Thyroid gland (tissue), 4 donors: ENCODE results near the gene CASP4. TPM values are rescaled to one million over a fixed set of nuclear protein-coding genes. Genes with fewer than 3 reads are reported as not detected.

ENCODE experiments used
- DNase-seq, 2 donors: peaks; one replicate each; pipeline ENCODE4 v3.0.0-alpha.2; 2019
- H3K27ac ChIP-seq, 3 donors: fragments of 200-600 bp; sonication (generic); 1 replicate in 2 of 3; 2 replicates in 1 of 3; pipeline ENCODE4 v1.5.1; 2016 to 2019; ENCODE audit warnings: mild to moderate bottlenecking in 1 of 3, moderate library complexity in 1 of 3
- H3K27me3 ChIP-seq: fragments of 200-600 bp; sonication (generic); one replicate; pipeline ENCODE4 v1.5.1; 2019
- H3K36me3 ChIP-seq, 2 donors: fragments of 200-600 bp; sonication (generic); one replicate each; pipeline ENCODE4 v1.5.1; 2016 to 2019
- H3K4me1 ChIP-seq, 2 donors: fragments of 200-600 bp; sonication (generic); one replicate each; pipeline ENCODE4 v1.5.1; 2017 to 2019
- H3K4me3 ChIP-seq, 3 donors: fragments of 200-600 bp; sonication (generic); replicated peaks in 1 of 3; 1 replicate in 2 of 3; 2 replicates in 1 of 3; pipeline ENCODE4 v1.5.1; 2016; ENCODE audit warnings: mild to moderate bottlenecking in 1 of 3
- H3K9me3 ChIP-seq: fragments of 200-600 bp; sonication (generic); one replicate; pipeline ENCODE4 v1.5.1; 2017
- POLR2A ChIP-seq, 2 donors: fragments of 450-650 bp; IDR thresholded peaks; one replicate each; pipeline ENCODE4 v1.6.1; 2017; ENCODE audit warnings: antibody characterized with exemption in 2 of 2, mild to moderate bottlenecking in 2 of 2, moderate library complexity in 1 of 2
- WGBS, 2 donors: methylation state at CpG; one replicate each; pipeline ENCODE4 v1.1.5; 2017; 5-methylcytosine and 5-hydroxymethylcytosine counted together
- intact Hi-C: fragments of 100-400 bp; cut with DNase I; formaldehyde crosslinking; loops from one replicate; pipeline ENCODE4 v1.15.1; 2023
- total RNA-seq, 4 donors: library from RNA; depleted of rRNA; stranded (reverse); fragments of >200 nt; gene quantifications; one replicate each; pipeline ENCODE4 v1.2.3, GENCODE V29; 2016
- TF ChIP-seq, protein P1 (sequence below), 6 experiments: fragments of 200-600 bp in 3 of 6; fragments of 450-650 bp in 3 of 6; sonication (generic) in 3 of 6; IDR thresholded peaks; one replicate each; pipeline ENCODE4 v1.5.1; 2016 to 2019; ENCODE audit warnings: antibody characterized with exemption in 6 of 6, mild to moderate bottlenecking in 2 of 6, inconsistent platforms in 1 of 6, moderate library complexity in 1 of 6

The CASP4 gene
- total RNA-seq, 4 donors from 2014 or later: 26.0 to 62.3 (median 36.4) TPM

DNA sequence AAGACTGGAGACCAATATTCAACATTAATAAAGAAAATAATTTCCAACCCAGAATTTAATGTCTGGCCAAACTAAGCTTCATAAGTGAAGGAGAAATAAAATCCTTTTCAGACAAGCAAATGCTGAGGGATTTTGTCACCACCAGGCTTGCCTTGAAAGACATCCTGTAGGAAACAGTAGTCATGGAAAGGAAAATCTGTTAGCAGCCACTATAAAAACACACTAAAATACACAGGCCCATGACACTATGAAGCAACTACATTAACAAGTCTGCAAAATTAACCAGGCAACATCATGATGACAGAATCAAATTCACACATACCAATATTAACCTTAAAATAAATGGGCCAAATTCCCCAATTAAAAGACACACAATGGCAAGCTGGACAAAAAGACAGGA is 2.4 kb upstream of the CASP4 start:
- H3K4me1 ChIP-seq: peaks cover 0 to 4% of the 10 kb centered on the region in 2 donors
- no peak for DNase-seq
- H3K4me3 ChIP-seq: no peak overlapping the region
- no peaks in the 10 kb centered on the region for H3K9me3 ChIP-seq
- intact Hi-C loops: no loop called here
- no peaks in the 10 kb centered on the region for H3K36me3 ChIP-seq
- TF ChIP-seq, protein P1, sequence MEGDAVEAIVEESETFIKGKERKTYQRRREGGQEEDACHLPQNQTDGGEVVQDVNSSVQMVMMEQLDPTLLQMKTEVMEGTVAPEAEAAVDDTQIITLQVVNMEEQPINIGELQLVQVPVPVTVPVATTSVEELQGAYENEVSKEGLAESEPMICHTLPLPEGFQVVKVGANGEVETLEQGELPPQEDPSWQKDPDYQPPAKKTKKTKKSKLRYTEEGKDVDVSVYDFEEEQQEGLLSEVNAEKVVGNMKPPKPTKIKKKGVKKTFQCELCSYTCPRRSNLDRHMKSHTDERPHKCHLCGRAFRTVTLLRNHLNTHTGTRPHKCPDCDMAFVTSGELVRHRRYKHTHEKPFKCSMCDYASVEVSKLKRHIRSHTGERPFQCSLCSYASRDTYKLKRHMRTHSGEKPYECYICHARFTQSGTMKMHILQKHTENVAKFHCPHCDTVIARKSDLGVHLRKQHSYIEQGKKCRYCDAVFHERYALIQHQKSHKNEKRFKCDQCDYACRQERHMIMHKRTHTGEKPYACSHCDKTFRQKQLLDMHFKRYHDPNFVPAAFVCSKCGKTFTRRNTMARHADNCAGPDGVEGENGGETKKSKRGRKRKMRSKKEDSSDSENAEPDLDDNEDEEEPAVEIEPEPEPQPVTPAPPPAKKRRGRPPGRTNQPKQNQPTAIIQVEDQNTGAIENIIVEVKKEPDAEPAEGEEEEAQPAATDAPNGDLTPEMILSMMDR (IDR thresholded peaks at IDR 0.05): no peak
- no peak for TF ChIP-seq POLR2A (IDR thresholded peaks at IDR 0.05)
- H3K27ac ChIP-seq: no peak overlapping the region
- H3K27me3 ChIP-seq: no peaks in the 10 kb centered on the region

DNA sequence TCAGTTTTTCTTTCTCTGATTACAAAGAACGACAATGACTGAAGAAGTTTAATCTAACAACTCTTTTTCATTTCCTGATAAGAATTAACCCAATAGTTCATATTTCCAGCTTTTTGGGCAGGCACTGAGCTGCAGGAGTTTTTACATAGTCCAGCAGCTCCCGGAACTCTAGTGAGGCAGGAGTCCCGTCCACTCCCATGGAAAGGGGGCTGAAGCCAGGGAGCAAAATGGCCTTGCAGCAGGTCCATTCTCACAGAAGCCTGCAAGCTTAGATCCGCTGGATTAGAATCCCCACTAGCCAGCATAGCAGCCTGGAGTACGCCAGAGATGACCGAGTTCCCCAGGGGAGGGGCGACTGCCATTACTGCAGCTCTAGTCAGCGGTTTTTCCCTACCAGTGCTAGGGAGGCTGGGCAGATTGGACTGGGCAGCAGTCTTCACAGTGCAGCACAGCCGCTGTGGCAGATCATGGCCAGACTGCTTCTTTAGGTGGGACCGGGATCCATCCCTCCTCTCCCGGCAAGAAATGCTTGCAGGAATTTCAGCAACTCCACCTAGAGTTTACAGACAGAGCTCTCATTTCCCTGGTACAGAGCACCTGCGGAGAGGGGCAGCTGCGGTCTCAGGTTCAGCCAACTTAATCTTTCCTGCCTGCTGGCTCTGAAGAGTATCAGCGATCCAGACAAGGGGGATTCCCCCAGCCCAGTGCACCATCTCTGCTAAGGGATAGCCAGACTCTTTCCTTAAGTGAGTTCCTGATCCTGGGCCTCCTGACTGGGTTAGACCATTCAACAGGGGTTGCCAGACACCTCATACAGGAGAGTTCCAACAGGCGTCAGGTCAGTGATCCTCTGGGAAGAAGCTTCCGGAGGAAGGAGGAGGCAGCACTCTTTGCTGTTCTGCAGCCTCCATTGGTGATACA is 742 bp upstream of the CASP4 start:
- Histone ChIP-seq H3K27me3 (no peaks in the 10 kb centered on the region), H3K9me3 (no peaks in the 10 kb centered on the region), H3K4me3 (no peak overlapping the region), H3K36me3 (no peaks in the 10 kb centered on the region), H3K27ac (peak overlapping the region; percentile 58 to 83 (median 64)), H3K4me1 (peaks cover 0 to 7% of the 10 kb centered on the region in 2 donors)
- intact Hi-C loops: no loop called here
- DNase-seq: peak; percentile 1 to 5
- WGBS, 2 donors: 61 to 65% methylated on average over 12 to 13 of the region's 16 CpGs
- TF ChIP-seq, protein P1 (IDR thresholded peaks at IDR 0.05): no peak
- TF ChIP-seq POLR2A (IDR thresholded peaks at IDR 0.05): no peak

- H3K4me3 ChIP-seq: peak overlapping the region in 2 of 3 donors; percentile 21 to 29
- peaks cover 0 to 7% of the 10 kb centered on the region in 2 donors for H3K4me1 ChIP-seq
- no peaks in the 10 kb centered on the region for H3K27me3 ChIP-seq
- 56 to 62% methylated on average over 11 of the region's 11 CpGs for WGBS, 2 donors
- no peaks in the 10 kb centered on the region for H3K9me3 ChIP-seq
- intact Hi-C loops: no loop called here
- H3K27ac ChIP-seq: peak overlapping the region; percentile 58 to 83 (median 64)
- no peaks in the 10 kb centered on the region for H3K36me3 ChIP-seq
- no peak for DNase-seq
- TF ChIP-seq, protein P1 (IDR thresholded peaks at IDR 0.05): no peak
- no peak for TF ChIP-seq POLR2A (IDR thresholded peaks at IDR 0.05)
Observed at GRCh38 chr11:104967534-104968354, 630 bp downstream of the CASP4 start.

- no peaks in the 10 kb centered on the region for H3K9me3 ChIP-seq
- no peaks in the 10 kb centered on the region for H3K27me3 ChIP-seq
- no peaks in the 10 kb centered on the region for H3K36me3 ChIP-seq
- TF ChIP-seq, protein P1 (IDR thresholded peaks at IDR 0.05): no peak
- no peak for TF ChIP-seq POLR2A (IDR thresholded peaks at IDR 0.05)
- H3K4me1 ChIP-seq: peaks cover 0 to 7% of the 10 kb centered on the region in 2 donors
- no peak for DNase-seq
- 85 to 93% methylated on average over 5 of the region's 5 CpGs for WGBS, 2 donors
- intact Hi-C loops: no loop called here
- H3K27ac ChIP-seq: no peak overlapping the region
- no peak overlapping the region for H3K4me3 ChIP-seq
Observed at GRCh38 chr11:104965735-104966134, 2.6 kb downstream of the CASP4 start.
